HG03103 (cell line): Measurements from ENCODE around the gene KLHL17.
"Not testable (repeated sequence)": the region's sequence is repeated elsewhere in the genome, so short reads cannot be mapped to it uniquely, and the experiment has no call there.

Experiments used
- ATAC-seq: cut with Tn5 transposase; IDR thresholded peaks from one replicate; pipeline ENCODE4 v1.9.1; 2021; ENCODE audit warnings: low read depth; ENCODE audit not compliant: unreplicated experiment

KLHL17 gene

GRCh38 chr1:997713-997992 is 37.3 kb downstream of the KLHL17 start:
- no peak for ATAC-seq

GRCh38 chr1:997993-998744 is 37.8 kb downstream of the KLHL17 start:
- no peak for ATAC-seq

GRCh38 chr1:998745-998994 is 38.3 kb downstream of the KLHL17 start:
- no peak for ATAC-seq

- ATAC-seq: no peak
These were observed 38.8 kb downstream of the KLHL17 start for GRCh38 chr1:998995-999724.

GRCh38 chr1:999725-1000356 is 39.5 kb downstream of the KLHL17 start, which contains the start of gene HES4:
TSS of gene HES4 (minus strand) at chr1:1000097. CDS start at chr1:999973, 124 bp downstream.
- ATAC-seq: no peak

- ATAC-seq: no peak
These were observed 40.1 kb downstream of the KLHL17 start for GRCh38 chr1:1000357-1001056.

- ATAC-seq: no peak
These were observed 40.8 kb downstream of the KLHL17 start for GRCh38 chr1:1001057-1001783.

- no peak for ATAC-seq
These were observed 43.4 kb downstream of the KLHL17 start for GRCh38 chr1:1003618-1004419.

- no peak for ATAC-seq
These were observed 44.0 kb downstream of the KLHL17 start for GRCh38 chr1:1004420-1004779.

- no peak for ATAC-seq
These were observed 44.7 kb downstream of the KLHL17 start for GRCh38 chr1:1004780-1005697.

- no peak for ATAC-seq
These were observed 45.5 kb downstream of the KLHL17 start for GRCh38 chr1:1005774-1006304.

- no peak for ATAC-seq
These were observed 46.1 kb downstream of the KLHL17 start for GRCh38 chr1:1006305-1007159.

- not testable (repeated sequence) for ATAC-seq
These were observed 49.7 kb downstream of the KLHL17 start for GRCh38 chr1:1010131-1010530.

- ATAC-seq: no peak
These were observed 51.1 kb downstream of the KLHL17 start for GRCh38 chr1:1011396-1011949.

- not testable (repeated sequence) for ATAC-seq
These were observed 52.3 kb downstream of the KLHL17 start for GRCh38 chr1:1012736-1013104.

- ATAC-seq: peak; percentile 77
These were observed 52.9 kb downstream of the KLHL17 start, which contains the start of gene ISG15 for GRCh38 chr1:1013105-1013921. TSS of gene ISG15 (plus strand) at chr1:1013497. CDS start at chr1:1013574, 77 bp downstream.
